OCI-LY3 (cell line): ENCODE data around the gene RAET1E.
"Not testable (repeated sequence)": the region's sequence is repeated elsewhere in the genome, so short reads cannot be mapped to it uniquely, and the experiment has no call there.

ENCODE experiments used
- H2AFZ ChIP-seq: fragments of 200-600, 300-600 bp; shearing (Covaris generic); 2 replicates; pipeline ENCODE4 v1.6.0; 2014; ENCODE audit warnings: antibody characterized with exemption, low read depth, low read length
- H3K27ac ChIP-seq: fragments of 200-600, 300-600 bp; sonication (generic); 2 replicates; pipeline ENCODE4 v1.5.1; 2014; ENCODE audit warnings: mild to moderate bottlenecking, low read length, moderate library complexity, mixed read lengths
- H3K27me3 ChIP-seq: fragments of 200-600, 300-600 bp; sonication (generic); 2 replicates; pipeline ENCODE4 v1.6.1; 2014; ENCODE audit warnings: low read depth, low read length, mixed read lengths
- H3K36me3 ChIP-seq: fragments of 200-600, 300-600 bp; sonication (generic); replicated peaks from 2 replicates; pipeline ENCODE3; 2014; ENCODE audit warnings: low read depth, low read length, mixed read lengths
- H3K4me1 ChIP-seq: fragments of 300-600, 200-600 bp; sonication (generic); 2 replicates; pipeline ENCODE4 v1.6.1; 2014; ENCODE audit warnings: low read length, mixed read lengths
- H3K4me2 ChIP-seq: fragments of 200-600, 300-600 bp; sonication (generic); 2 replicates; pipeline ENCODE4 v1.6.1; 2014; ENCODE audit warnings: low read length, mixed read lengths
- H3K4me3 ChIP-seq: fragments of 300-600, 200-600 bp; sonication (generic); 2 replicates; pipeline ENCODE4 v1.5.1; 2014; ENCODE audit warnings: antibody characterized with exemption, mild to moderate bottlenecking, low read length, moderate library complexity
- H3K79me2 ChIP-seq: fragments of 300-600, 200-600 bp; shearing (Covaris generic); 2 replicates; pipeline ENCODE4 v1.6.1; 2014; ENCODE audit warnings: mild to moderate bottlenecking, low read length, mixed read lengths
- H3K9ac ChIP-seq: fragments of 300-600, 200-600 bp; shearing (Covaris generic); 2 replicates; pipeline ENCODE4 v1.6.0; 2014; ENCODE audit warnings: mild to moderate bottlenecking, low read length, moderate library complexity
- H3K9me3 ChIP-seq: fragments of 200-600, 300-600 bp; shearing (Covaris generic); 2 replicates; pipeline ENCODE4 v1.6.1; 2014; ENCODE audit warnings: low read length, mixed read lengths; ENCODE audit not compliant: insufficient read depth
- H4K20me1 ChIP-seq: fragments of 200-600, 300-600 bp; sonication (generic); 2 replicates; pipeline ENCODE4 v1.6.1; 2016; ENCODE audit warnings: low read length, mixed read lengths; ENCODE audit not compliant: insufficient read depth
- EZH2phosphoT487 ChIP-seq: fragments of 200-600 bp; shearing (Covaris generic); IDR thresholded peaks from 2 replicates; pipeline ENCODE4 v1.6.1; 2018; ENCODE audit warnings: antibody characterized with exemption, mixed run types, low read depth
- TF ChIP-seq, protein P1 (sequence below): fragments of 200-600, 300-600 bp; sonication (generic); IDR thresholded peaks from 2 replicates; pipeline ENCODE4 v1.5.1; 2014; ENCODE audit warnings: antibody characterized with exemption, low read length, low read depth

RAET1E gene

DNA sequence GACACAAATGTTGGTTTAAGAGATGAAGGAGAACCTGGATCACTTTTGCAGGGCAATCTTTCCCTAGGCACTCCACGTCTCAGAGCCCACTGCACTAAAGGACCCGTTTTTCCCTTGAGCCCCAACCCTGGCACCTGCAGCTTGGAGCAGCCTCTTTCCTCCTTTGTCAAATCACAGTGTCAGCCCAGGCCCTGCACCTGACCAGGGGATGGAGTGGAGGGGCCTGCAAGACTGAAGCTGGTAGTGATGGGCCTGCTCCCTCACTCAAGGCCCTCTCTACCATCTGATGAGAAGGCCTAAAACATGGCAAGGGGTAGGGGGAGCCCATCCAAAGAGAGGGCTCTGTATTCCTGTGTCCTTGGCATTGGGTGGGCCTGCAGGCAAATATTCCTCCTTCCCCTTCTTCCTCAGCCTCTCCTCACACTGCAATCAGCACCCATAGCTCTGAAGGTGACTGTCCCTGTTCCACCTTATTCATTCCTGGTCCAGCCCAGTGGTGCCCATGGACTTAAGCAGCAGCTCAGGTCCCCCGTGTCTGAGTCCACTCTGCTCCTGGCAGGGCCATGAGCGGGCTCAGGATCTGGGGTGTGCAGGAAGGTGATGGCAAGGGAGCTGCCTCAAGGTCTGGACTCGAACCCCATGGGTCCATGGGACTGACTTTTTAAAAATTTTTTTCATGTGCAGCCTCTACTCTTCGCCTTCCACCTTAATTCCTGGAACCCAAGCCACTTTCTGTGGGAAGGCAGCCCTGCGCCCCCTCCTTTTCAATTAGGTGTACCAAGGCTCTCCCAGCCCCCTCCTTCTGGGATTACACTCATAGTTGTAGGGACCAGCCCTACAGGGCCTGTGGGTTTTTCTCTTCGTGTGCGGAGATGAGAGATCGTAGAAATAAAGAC lies 18.3 kb upstream of the RAET1E start:
- Histone ChIP-seq H3K4me2 (no peak overlapping the region), H3K4me3 (no peak overlapping the region), H3K36me3 (no peaks in the 10 kb centered on the region), H3K27ac (no peak overlapping the region), H3K27me3 (no peaks in the 10 kb centered on the region), H3K4me1 (no peaks in the 10 kb centered on the region), H4K20me1 (no peaks in the 10 kb centered on the region), H3K79me2 (no peaks in the 10 kb centered on the region), H3K9ac (no peak overlapping the region), H3K9me3 (no peaks in the 10 kb centered on the region), H2AFZ (no peak overlapping the region)
- no peak for TF ChIP-seq EZH2phosphoT487
- TF ChIP-seq, protein P1, sequence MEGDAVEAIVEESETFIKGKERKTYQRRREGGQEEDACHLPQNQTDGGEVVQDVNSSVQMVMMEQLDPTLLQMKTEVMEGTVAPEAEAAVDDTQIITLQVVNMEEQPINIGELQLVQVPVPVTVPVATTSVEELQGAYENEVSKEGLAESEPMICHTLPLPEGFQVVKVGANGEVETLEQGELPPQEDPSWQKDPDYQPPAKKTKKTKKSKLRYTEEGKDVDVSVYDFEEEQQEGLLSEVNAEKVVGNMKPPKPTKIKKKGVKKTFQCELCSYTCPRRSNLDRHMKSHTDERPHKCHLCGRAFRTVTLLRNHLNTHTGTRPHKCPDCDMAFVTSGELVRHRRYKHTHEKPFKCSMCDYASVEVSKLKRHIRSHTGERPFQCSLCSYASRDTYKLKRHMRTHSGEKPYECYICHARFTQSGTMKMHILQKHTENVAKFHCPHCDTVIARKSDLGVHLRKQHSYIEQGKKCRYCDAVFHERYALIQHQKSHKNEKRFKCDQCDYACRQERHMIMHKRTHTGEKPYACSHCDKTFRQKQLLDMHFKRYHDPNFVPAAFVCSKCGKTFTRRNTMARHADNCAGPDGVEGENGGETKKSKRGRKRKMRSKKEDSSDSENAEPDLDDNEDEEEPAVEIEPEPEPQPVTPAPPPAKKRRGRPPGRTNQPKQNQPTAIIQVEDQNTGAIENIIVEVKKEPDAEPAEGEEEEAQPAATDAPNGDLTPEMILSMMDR, result no peak

DNA sequence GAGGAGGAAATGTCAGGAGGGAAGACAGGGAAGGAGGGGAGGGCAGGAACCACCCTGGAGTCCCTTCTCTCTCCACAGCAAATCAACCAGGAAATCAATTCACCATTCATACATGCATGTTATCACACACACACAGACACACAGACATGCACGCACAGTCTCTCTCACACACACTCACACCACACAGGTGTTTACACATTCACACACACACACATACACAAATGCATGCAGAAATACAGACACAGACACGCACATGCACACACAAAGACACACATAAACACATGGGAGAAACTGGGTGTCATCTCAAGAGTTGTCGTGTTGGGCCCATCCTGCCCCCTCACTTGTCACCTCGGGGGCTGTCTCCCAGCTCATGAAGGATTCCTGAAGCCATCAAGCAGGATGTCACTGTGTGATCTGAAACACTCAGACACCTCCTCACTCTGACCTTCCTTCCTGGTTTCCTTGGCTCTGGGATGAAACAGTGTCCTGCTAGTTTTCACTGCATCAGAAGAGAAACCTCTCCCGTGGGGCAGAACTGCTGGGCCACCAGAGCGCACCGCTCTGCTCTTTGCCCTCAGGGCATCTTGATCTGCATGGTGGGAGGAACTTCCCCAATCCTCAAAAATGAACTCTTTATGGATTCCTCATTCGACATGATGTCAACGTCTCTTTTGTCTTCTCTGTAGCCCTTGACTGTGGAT lies 15.8 kb upstream of the RAET1E start:
- H3K4me1 ChIP-seq, result no peaks in the 10 kb centered on the region
- no peak overlapping the region for H3K9ac ChIP-seq
- no peak overlapping the region for H3K27ac ChIP-seq
- no peak overlapping the region for H2AFZ ChIP-seq
- H3K4me3 ChIP-seq, result no peak overlapping the region
- no peaks in the 10 kb centered on the region for H3K79me2 ChIP-seq
- H3K36me3 ChIP-seq, result no peaks in the 10 kb centered on the region
- no peak for TF ChIP-seq EZH2phosphoT487
- TF ChIP-seq, protein P1, result no peak
- H3K4me2 ChIP-seq, result no peak overlapping the region
- H3K9me3 ChIP-seq, result no peaks in the 10 kb centered on the region
- H4K20me1 ChIP-seq, result no peaks in the 10 kb centered on the region
- no peaks in the 10 kb centered on the region for H3K27me3 ChIP-seq

DNA sequence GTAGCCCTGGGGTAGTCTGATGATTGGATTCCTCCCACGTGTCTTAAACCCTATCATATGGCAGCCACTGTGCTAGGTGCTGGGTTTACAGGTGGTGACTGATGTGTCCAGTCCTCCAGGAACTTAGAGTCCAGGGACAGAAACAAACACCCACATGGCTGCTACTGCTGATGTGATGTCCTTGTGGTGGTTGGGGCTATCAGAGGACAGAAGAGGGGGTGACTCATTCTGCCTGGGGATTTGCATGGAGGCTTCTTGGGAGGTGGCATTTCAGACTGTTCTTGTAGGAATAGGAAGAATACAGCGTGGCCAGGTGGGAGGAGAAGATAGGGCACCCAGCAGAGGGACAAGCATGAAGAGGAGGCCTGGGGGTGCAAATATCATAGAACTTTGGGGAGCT lies 15.2 kb upstream of the RAET1E start:
- Histone ChIP-seq H3K4me3 (no peak overlapping the region), H4K20me1 (no peaks in the 10 kb centered on the region)

DNA sequence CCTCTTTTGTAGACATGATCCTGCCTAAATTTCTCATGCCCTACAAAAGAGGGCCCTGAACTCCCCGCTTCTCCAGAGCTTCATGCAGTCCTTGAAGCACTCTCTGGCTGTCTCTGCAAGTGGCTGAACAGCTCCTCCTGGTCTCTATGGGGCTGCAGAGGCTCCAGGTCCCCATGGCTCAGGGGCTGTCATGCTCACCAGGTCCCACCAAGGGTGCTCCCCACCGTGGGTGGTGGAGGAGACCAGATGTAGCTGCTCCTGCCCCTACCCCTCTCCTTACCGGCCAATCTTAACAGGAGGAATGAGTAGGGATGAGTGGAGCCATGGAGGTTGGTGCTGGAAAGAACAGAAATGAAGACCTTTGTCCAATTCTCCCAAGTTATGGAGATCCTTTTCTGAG lies 14.8 kb upstream of the RAET1E start:
- not testable (repeated sequence) for H3K36me3 ChIP-seq, H3K27ac ChIP-seq, H3K4me1 ChIP-seq, H3K9me3 ChIP-seq, H3K27me3 ChIP-seq, H3K9ac ChIP-seq, H3K4me3 ChIP-seq, H4K20me1 ChIP-seq, H3K4me2 ChIP-seq, H3K79me2 ChIP-seq, H2AFZ ChIP-seq

More for the DNA sequence above, 15.2 kb upstream of the RAET1E start:
- Histone ChIP-seq H3K4me2 (no peak overlapping the region), H3K4me1 (no peaks in the 10 kb centered on the region), H3K79me2 (no peaks in the 10 kb centered on the region), H2AFZ (no peak overlapping the region), H3K9me3 (no peaks in the 10 kb centered on the region), H3K36me3 (no peaks in the 10 kb centered on the region), H3K27ac (no peak overlapping the region), H3K9ac (no peak overlapping the region), H3K27me3 (no peaks in the 10 kb centered on the region)
- TF ChIP-seq, protein P1, result no peak
- TF ChIP-seq EZH2phosphoT487, result no peak
